Retina (tissue), 1 donor: ENCODE data around the gene BLOC1S1.
A peak's percentile ranks its signal among the peaks of the same experiment; 100 is the strongest.

ENCODE experiments used
- DNase-seq: peaks from one replicate; pipeline ENCODE4 v3.0.0-alpha.2; 2016

The BLOC1S1 gene

GRCh38 chr12:55712700-55713415, 3.0 kb upstream of the BLOC1S1 start:
- DNase-seq = no peak

GRCh38 chr12:55713721-55714120, 2.1 kb upstream of the BLOC1S1 start:
- DNase-seq = no peak

GRCh38 chr12:55715169-55715764, 579 bp upstream of the BLOC1S1 start:
- no peak for DNase-seq

GRCh38 chr12:55716582-55716957, 724 bp downstream of the BLOC1S1 start:
- no peak for DNase-seq

GRCh38 chr12:55717011-55718007, 1.5 kb downstream of the BLOC1S1 start:
- no peak for DNase-seq

GRCh38 chr12:55718015-55718414, 2.2 kb downstream of the BLOC1S1 start:
- DNase-seq = no peak

- no peak for DNase-seq
Observed at GRCh38 chr12:55718624-55719275, 2.9 kb downstream of the BLOC1S1 start.

GRCh38 chr12:55719371-55719770, 3.5 kb downstream of the BLOC1S1 start:
- no peak for DNase-seq

GRCh38 chr12:55720071-55720564, 4.3 kb downstream of the BLOC1S1 start, which contains the start of gene RDH5:
TSS of gene RDH5 (plus strand) at chr12:55720393. CDS start at chr12:55721185, 792 bp downstream.
- DNase-seq = no peak

- DNase-seq = no peak
Observed at GRCh38 chr12:55720894-55721444, 5.1 kb downstream of the BLOC1S1 start.

GRCh38 chr12:55721601-55722213, 5.9 kb downstream of the BLOC1S1 start:
- no peak for DNase-seq

- DNase-seq = no peak
Observed at GRCh38 chr12:55722948-55723347, 7.1 kb downstream of the BLOC1S1 start.

GRCh38 chr12:55723516-55724225, 7.8 kb downstream of the BLOC1S1 start:
- DNase-seq = no peak

GRCh38 chr12:55724226-55724939, 8.5 kb downstream of the BLOC1S1 start:
- no peak for DNase-seq

GRCh38 chr12:55724940-55725309, 9.1 kb downstream of the BLOC1S1 start:
- no peak for DNase-seq

GRCh38 chr12:55725556-55725955, 9.7 kb downstream of the BLOC1S1 start:
- DNase-seq = no peak

- DNase-seq = no peak
Observed at GRCh38 chr12:55726971-55727370, 11.1 kb downstream of the BLOC1S1 start.

GRCh38 chr12:55727643-55728185, 11.9 kb downstream of the BLOC1S1 start:
- DNase-seq = no peak

GRCh38 chr12:55728186-55728938, 12.5 kb downstream of the BLOC1S1 start:
- DNase-seq = peak; percentile 73
